Parathyroid adenoma (tissue), 2 donors: ENCODE measurements around the gene KLF16.

Experiments
- H2AFZ ChIP-seq: fragments of 300-600 bp; sonication (generic); one replicate; pipeline ENCODE4 v1.7.0; 2017; ENCODE audit warnings: antibody characterized with exemption, mild to moderate bottlenecking
- H3K27ac ChIP-seq: fragments of 300-600 bp; sonication (generic); one replicate; pipeline ENCODE4 v1.7.0; 2017
- H3K27me3 ChIP-seq: fragments of 300-600 bp; sonication (generic); one replicate; pipeline ENCODE4 v1.7.0; 2017; ENCODE audit warnings: low read length; ENCODE audit not compliant: control insufficient read depth, insufficient read depth
- H3K36me3 ChIP-seq: fragments of 300-600 bp; sonication (generic); one replicate; pipeline ENCODE4 v1.7.0; 2017; ENCODE audit warnings: low read length; ENCODE audit not compliant: control insufficient read depth, insufficient read depth
- H3K4me1 ChIP-seq: fragments of 300-600 bp; sonication (generic); one replicate; pipeline ENCODE4 v1.7.0; 2017; ENCODE audit warnings: control low read depth
- H3K4me2 ChIP-seq: fragments of 300-600 bp; sonication (generic); one replicate; pipeline ENCODE4 v1.7.0; 2017; ENCODE audit warnings: low read length
- H3K4me3 ChIP-seq: fragments of 300-600 bp; sonication (generic); one replicate; pipeline ENCODE4 v1.7.0; 2017; ENCODE audit warnings: low read depth, low read length
- H3K79me2 ChIP-seq: fragments of 300-600 bp; sonication (generic); one replicate; pipeline ENCODE4 v1.7.0; 2017; ENCODE audit warnings: control low read depth
- H3K9ac ChIP-seq: fragments of 300-600 bp; sonication (generic); one replicate; pipeline ENCODE4 v1.7.0; 2017; ENCODE audit warnings: mild to moderate bottlenecking
- H3K9me3 ChIP-seq: fragments of 300-600 bp; sonication (generic); one replicate; pipeline ENCODE4 v1.7.0; 2017; ENCODE audit warnings: low read length; ENCODE audit not compliant: control insufficient read depth
- CTCF ChIP-seq: fragments of 300-600 bp; sonication (generic); IDR thresholded peaks from one replicate; pipeline ENCODE4 v1.7.0; 2017; ENCODE audit warnings: antibody characterized with exemption, mild to moderate bottlenecking
- donor health status: primary hyperparathyroidism.

Gene KLF16

GRCh38 chr19:1866693-1867348, 3.4 kb upstream of the KLF16 start:
- Histone ChIP-seq H2AFZ (no peak overlapping the region), H3K9ac (no peak overlapping the region), H3K79me2 (peaks cover 23% of the 10 kb centered on the region), H3K27ac (no peak overlapping the region), H3K4me2 (no peak overlapping the region), H3K36me3 (no peaks in the 10 kb centered on the region), H3K9me3 (no peaks in the 10 kb centered on the region), H3K4me1 (no peaks in the 10 kb centered on the region), H3K27me3 (no peaks in the 10 kb centered on the region), H3K4me3 (no peak overlapping the region)
- no peak for TF ChIP-seq CTCF

- Histone ChIP-seq H3K4me1 (peaks cover 9% of the 10 kb centered on the region), H3K4me2 (peak overlapping the region; percentile 91), H3K9ac (no peak overlapping the region), H3K79me2 (peaks cover 15% of the 10 kb centered on the region), H3K9me3 (no peaks in the 10 kb centered on the region), H3K27me3 (no peaks in the 10 kb centered on the region), H3K27ac (peak overlapping the region; percentile 66), H3K36me3 (no peaks in the 10 kb centered on the region), H3K4me3 (peak overlapping the region; percentile 71), H2AFZ (peak overlapping the region; percentile 83)
- TF ChIP-seq CTCF, result no peak
Observed at GRCh38 chr19:1865172-1866010, 2.0 kb upstream of the KLF16 start.

GRCh38 chr19:1864480-1865171, 1.2 kb upstream of the KLF16 start:
- H3K36me3 ChIP-seq, result no peaks in the 10 kb centered on the region
- H3K79me2 ChIP-seq, result peaks cover 12% of the 10 kb centered on the region
- peaks cover 14% of the 10 kb centered on the region for H3K4me1 ChIP-seq
- H3K9ac ChIP-seq, result no peak overlapping the region
- H3K4me2 ChIP-seq, result peak overlapping the region; percentile 91
- peak; percentile 73 for TF ChIP-seq CTCF
- H3K9me3 ChIP-seq, result no peaks in the 10 kb centered on the region
- H3K4me3 ChIP-seq, result peak overlapping the region; percentile 71
- no peaks in the 10 kb centered on the region for H3K27me3 ChIP-seq
- peak overlapping the region; percentile 66 for H3K27ac ChIP-seq
- peak overlapping the region; percentile 83 for H2AFZ ChIP-seq

GRCh38 chr19:1863638-1864479, 480 bp upstream of the KLF16 start:
- H3K27me3 ChIP-seq, result no peaks in the 10 kb centered on the region
- H3K9ac ChIP-seq, result no peak overlapping the region
- H2AFZ ChIP-seq, result peak overlapping the region; percentile 83
- H3K79me2 ChIP-seq, result peaks cover 6% of the 10 kb centered on the region
- H3K36me3 ChIP-seq, result no peaks in the 10 kb centered on the region
- H3K4me1 ChIP-seq, result peaks cover 19% of the 10 kb centered on the region
- H3K4me2 ChIP-seq, result peak overlapping the region; percentile 91
- no peaks in the 10 kb centered on the region for H3K9me3 ChIP-seq
- TF ChIP-seq CTCF, result no peak
- peak overlapping the region; percentile 66 for H3K27ac ChIP-seq
- H3K4me3 ChIP-seq, result peak overlapping the region; percentile 71
